Tibial nerve (tissue), 4 donors: Measurements from ENCODE around the gene SGPL1. TPM values are rescaled to one million over a fixed set of nuclear protein-coding genes. Genes with fewer than 3 reads are reported as not detected.

Experiments
- DNase-seq, 2 donors: peaks; one replicate each; pipeline ENCODE4 v3.0.0-alpha.2; 2019; ENCODE audit warnings: low spot score in 2 of 2
- H3K27ac ChIP-seq, 4 donors: fragments of 200-600 bp; sonication (generic) in 3 of 4; one replicate each; pipeline ENCODE4 v1.5.1; 2017 to 2019; ENCODE audit warnings: mild to moderate bottlenecking in 1 of 4
- H3K27me3 ChIP-seq, 2 donors: fragments of 200-600 bp; sonication (generic) in 1 of 2; one replicate each; pipeline versions ENCODE4 v1.5.1 to v1.6.0; 2017 to 2019
- H3K36me3 ChIP-seq, 3 donors: fragments of 200-600 bp; sonication (generic); one replicate each; pipeline ENCODE4 v1.5.1; 2018 to 2019
- H3K4me1 ChIP-seq, 4 donors: fragments of 200-600 bp; sonication (generic) in 3 of 4; one replicate each; pipeline ENCODE4 v1.5.1; 2017 to 2019
- H3K4me3 ChIP-seq, 4 donors: fragments of 200-600 bp; sonication (generic) in 3 of 4; one replicate each; pipeline ENCODE4 v1.5.1; 2017 to 2019; ENCODE audit warnings: mild to moderate bottlenecking in 1 of 4, moderate library complexity in 1 of 4
- H3K9me3 ChIP-seq, 4 donors: fragments of 200-600 bp; sonication (generic) in 3 of 4; one replicate each; pipeline ENCODE4 v1.5.1; 2017 to 2019
- EP300 ChIP-seq, 2 donors: sonication (generic); formaldehyde crosslinking; IDR thresholded peaks; one replicate each; pipeline ENCODE4 v1.6.1; 2017; ENCODE audit warnings: antibody characterized with exemption in 2 of 2, mild to moderate bottlenecking in 1 of 2
- POLR2A ChIP-seq, 2 donors: fragments of 450-650 bp; IDR thresholded peaks; one replicate each; pipeline ENCODE4 v1.6.1; 2017; ENCODE audit warnings: antibody characterized with exemption in 2 of 2, mild to moderate bottlenecking in 2 of 2, moderate library complexity in 2 of 2
- WGBS, 2 donors: methylation state at CpG; one replicate each; pipeline ENCODE4 v1.1.5; 2018; 5-methylcytosine and 5-hydroxymethylcytosine counted together
- total RNA-seq, 4 donors: library from RNA; depleted of rRNA; stranded (reverse); fragments of >200 nt; gene quantifications; one replicate each; pipeline ENCODE4 v1.1.0, GENCODE V29; 2016
- TF ChIP-seq, protein P1 (sequence below), 5 experiments: fragments of 200-600 bp in 3 of 5; fragments of 450-650 bp in 2 of 5; sonication (generic) in 3 of 5; IDR thresholded peaks; one replicate each; pipeline ENCODE4 v1.5.1; 2016 to 2019; ENCODE audit warnings: antibody characterized with exemption in 5 of 5, mild to moderate bottlenecking in 3 of 5, moderate library complexity in 2 of 5

Gene SGPL1
- total RNA-seq, 4 donors from 2014 or later, result 21.1 to 31.0 (median 24.5) TPM

DNA sequence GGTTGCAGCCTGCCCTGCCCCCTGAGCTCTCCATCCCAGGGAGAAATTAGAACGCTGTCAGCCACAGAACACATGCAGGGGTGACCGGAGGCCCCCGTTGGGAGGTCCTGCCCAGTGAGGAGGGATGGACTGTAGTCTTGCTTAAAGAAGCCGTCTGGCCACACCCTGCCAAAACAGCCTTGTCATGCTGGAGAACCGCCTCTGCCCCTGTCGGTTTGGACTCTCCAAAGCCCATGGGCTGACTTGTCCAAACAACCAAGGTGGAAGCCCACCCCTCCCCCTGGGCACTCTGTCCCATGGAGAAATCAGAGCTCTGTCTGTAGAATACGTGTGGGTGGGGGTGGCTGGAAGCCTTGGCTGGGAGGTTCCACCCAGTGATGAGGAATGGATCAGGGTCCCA lies 17.9 kb upstream of the SGPL1 start:
- TF ChIP-seq EP300 (IDR thresholded peaks at IDR 0.05), result no peak
- TF ChIP-seq, protein P1, sequence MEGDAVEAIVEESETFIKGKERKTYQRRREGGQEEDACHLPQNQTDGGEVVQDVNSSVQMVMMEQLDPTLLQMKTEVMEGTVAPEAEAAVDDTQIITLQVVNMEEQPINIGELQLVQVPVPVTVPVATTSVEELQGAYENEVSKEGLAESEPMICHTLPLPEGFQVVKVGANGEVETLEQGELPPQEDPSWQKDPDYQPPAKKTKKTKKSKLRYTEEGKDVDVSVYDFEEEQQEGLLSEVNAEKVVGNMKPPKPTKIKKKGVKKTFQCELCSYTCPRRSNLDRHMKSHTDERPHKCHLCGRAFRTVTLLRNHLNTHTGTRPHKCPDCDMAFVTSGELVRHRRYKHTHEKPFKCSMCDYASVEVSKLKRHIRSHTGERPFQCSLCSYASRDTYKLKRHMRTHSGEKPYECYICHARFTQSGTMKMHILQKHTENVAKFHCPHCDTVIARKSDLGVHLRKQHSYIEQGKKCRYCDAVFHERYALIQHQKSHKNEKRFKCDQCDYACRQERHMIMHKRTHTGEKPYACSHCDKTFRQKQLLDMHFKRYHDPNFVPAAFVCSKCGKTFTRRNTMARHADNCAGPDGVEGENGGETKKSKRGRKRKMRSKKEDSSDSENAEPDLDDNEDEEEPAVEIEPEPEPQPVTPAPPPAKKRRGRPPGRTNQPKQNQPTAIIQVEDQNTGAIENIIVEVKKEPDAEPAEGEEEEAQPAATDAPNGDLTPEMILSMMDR (IDR thresholded peaks at IDR 0.05), result no peak
- TF ChIP-seq POLR2A (IDR thresholded peaks at IDR 0.05), result no peak
- WGBS, 2 donors, result 66 to 69% methylated on average over 6 to 7 of the region's 7 CpGs

GRCh38 chr10:70799124-70799523 lies 16.6 kb upstream of the SGPL1 start:
- H3K4me1 ChIP-seq, result no peaks in the 10 kb centered on the region
- no peak overlapping the region for H3K4me3 ChIP-seq
- no peak overlapping the region for H3K27ac ChIP-seq
- H3K9me3 ChIP-seq, result no peaks in the 10 kb centered on the region
- DNase-seq, result no peak
- H3K36me3 ChIP-seq, result no peaks in the 10 kb centered on the region
- TF ChIP-seq POLR2A (IDR thresholded peaks at IDR 0.05) (no peak), EP300 (IDR thresholded peaks at IDR 0.05) (no peak)
- TF ChIP-seq, protein P1 (IDR thresholded peaks at IDR 0.05), result no peak
- H3K27me3 ChIP-seq, result peaks cover 0 to 8% of the 10 kb centered on the region in 2 donors
- 71 to 83% methylated on average over 5 of the region's 5 CpGs for WGBS, 2 donors

More for the DNA sequence above, 17.9 kb upstream of the SGPL1 start:
- no peaks in the 10 kb centered on the region for H3K9me3 ChIP-seq
- no peak for DNase-seq
- H3K4me3 ChIP-seq, result no peak overlapping the region
- peaks cover 0 to 8% of the 10 kb centered on the region in 2 donors for H3K27me3 ChIP-seq
- no peaks in the 10 kb centered on the region for H3K4me1 ChIP-seq
- no peaks in the 10 kb centered on the region for H3K36me3 ChIP-seq
- no peak overlapping the region for H3K27ac ChIP-seq

GRCh38 chr10:70801854-70802253 lies 13.9 kb upstream of the SGPL1 start:
- no peak for DNase-seq
- 70 to 76% methylated on average over 1 of the region's 1 CpG for WGBS, 2 donors
- H3K36me3 ChIP-seq, result no peaks in the 10 kb centered on the region
- TF ChIP-seq, protein P1 (IDR thresholded peaks at IDR 0.05), result no peak
- no peak for TF ChIP-seq EP300 (IDR thresholded peaks at IDR 0.05)
- TF ChIP-seq POLR2A (IDR thresholded peaks at IDR 0.05), result no peak
- H3K4me1 ChIP-seq, result no peaks in the 10 kb centered on the region
- H3K9me3 ChIP-seq, result no peaks in the 10 kb centered on the region
- H3K27me3 ChIP-seq, result peaks cover 0 to 8% of the 10 kb centered on the region in 2 donors
- H3K4me3 ChIP-seq, result no peak overlapping the region
- no peak overlapping the region for H3K27ac ChIP-seq

DNA sequence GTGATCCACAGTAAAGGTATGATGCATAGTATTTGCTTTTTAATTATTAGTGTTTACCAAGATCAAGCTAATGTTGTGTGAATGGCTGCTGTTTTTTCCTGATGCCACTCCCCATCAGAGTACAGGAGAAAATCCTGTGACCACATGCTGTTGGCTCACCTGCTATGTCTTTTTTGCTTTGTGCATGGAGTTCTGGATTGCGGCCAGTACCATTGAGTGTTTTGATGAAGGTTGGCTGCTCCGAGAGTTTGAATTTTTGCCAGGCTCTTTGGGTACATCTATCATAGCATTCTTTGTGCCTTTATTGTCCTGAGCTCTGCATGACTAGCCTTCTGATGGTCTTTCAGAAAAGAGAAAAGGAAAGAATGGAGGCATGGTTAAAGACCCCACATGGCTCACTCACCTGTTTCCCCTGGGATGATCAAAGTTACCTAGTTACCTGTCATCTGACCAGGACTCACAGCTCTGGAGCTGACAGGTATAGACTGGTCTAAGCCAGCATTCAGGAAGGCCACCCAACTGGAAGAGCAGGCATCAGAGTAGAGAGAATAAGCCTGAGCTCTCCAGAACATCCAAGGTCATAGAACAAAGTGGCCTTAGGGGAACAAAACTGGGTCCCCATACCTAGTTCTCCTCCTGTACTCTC lies 11.8 kb upstream of the SGPL1 start:
- Histone ChIP-seq H3K36me3 (no peaks in the 10 kb centered on the region), H3K9me3 (no peaks in the 10 kb centered on the region), H3K4me3 (no peak overlapping the region), H3K27ac (no peak overlapping the region), H3K27me3 (no peaks in the 10 kb centered on the region), H3K4me1 (no peaks in the 10 kb centered on the region)
- DNase-seq, result no peak
- TF ChIP-seq POLR2A (IDR thresholded peaks at IDR 0.05), result no peak
- TF ChIP-seq, protein P1 (IDR thresholded peaks at IDR 0.05), result no peak
- no peak for TF ChIP-seq EP300 (IDR thresholded peaks at IDR 0.05)
- 73 to 93% methylated on average over 2 of the region's 2 CpGs for WGBS, 2 donors

- Histone ChIP-seq H3K27ac (no peak overlapping the region), H3K9me3 (no peaks in the 10 kb centered on the region)
Observed at GRCh38 chr10:70804421-70804808, 11.3 kb upstream of the SGPL1 start.

More at GRCh38 chr10:70804421-70804808, 11.3 kb upstream of the SGPL1 start:
- no peaks in the 10 kb centered on the region for H3K27me3 ChIP-seq
- whole genome bisulfite sequencing, 2 donors, result 73 to 80% methylated on average over 2 of the region's 2 CpGs
- no peaks in the 10 kb centered on the region for H3K4me1 ChIP-seq
- H3K4me3 ChIP-seq, result no peak overlapping the region
- no peaks in the 10 kb centered on the region for H3K36me3 ChIP-seq
- TF ChIP-seq, protein P1 (IDR thresholded peaks at IDR 0.05), result no peak
- TF ChIP-seq POLR2A (IDR thresholded peaks at IDR 0.05) (no peak), EP300 (IDR thresholded peaks at IDR 0.05) (no peak)
- DNase-seq, result no peak
